GM18517 (cell line): ENCODE results near the gene SHISAL1.

ENCODE experiments used
- ATAC-seq: cut with Tn5 transposase; IDR thresholded peaks from one replicate; pipeline ENCODE4 v1.9.1; 2021; ENCODE audit warnings: mild to moderate bottlenecking, moderate library complexity; ENCODE audit not compliant: unreplicated experiment

SHISAL1 gene

GRCh38 chr22:44312766-44313165 lies at the start of gene SHISAL1:
TSS of gene SHISAL1 (minus strand) at chr22:44312951. CDS start at chr22:44300945, 12,006 bp downstream.
- no peak for ATAC-seq

- ATAC-seq: no peak
Observed at GRCh38 chr22:44361391-44362126, 48.8 kb upstream of the SHISAL1 start.

- ATAC-seq: no peak
Observed at GRCh38 chr22:44360668-44361381, 48.1 kb upstream of the SHISAL1 start.

- ATAC-seq: no peak
Observed at GRCh38 chr22:44360306-44360667, 47.5 kb upstream of the SHISAL1 start.

GRCh38 chr22:44359496-44360110 lies 46.9 kb upstream of the SHISAL1 start:
- no peak for ATAC-seq

GRCh38 chr22:44358709-44359440 lies 46.1 kb upstream of the SHISAL1 start:
- ATAC-seq: no peak

- no peak for ATAC-seq
Observed at GRCh38 chr22:44357966-44358465, 45.3 kb upstream of the SHISAL1 start.

- no peak for ATAC-seq
Observed at GRCh38 chr22:44357296-44357965, 44.7 kb upstream of the SHISAL1 start.

- ATAC-seq: no peak
Observed at GRCh38 chr22:44355716-44356070, 42.9 kb upstream of the SHISAL1 start.

GRCh38 chr22:44354288-44354687 lies 41.5 kb upstream of the SHISAL1 start:
- ATAC-seq: no peak

GRCh38 chr22:44353041-44353440 lies 40.3 kb upstream of the SHISAL1 start:
- no peak for ATAC-seq

GRCh38 chr22:44352378-44353035 lies 39.8 kb upstream of the SHISAL1 start:
- ATAC-seq: no peak

GRCh38 chr22:44351685-44352377 lies 39.1 kb upstream of the SHISAL1 start:
- ATAC-seq: no peak

- ATAC-seq: no peak
Observed at GRCh38 chr22:44351037-44351436, 38.3 kb upstream of the SHISAL1 start.

GRCh38 chr22:44349594-44349993 lies 36.8 kb upstream of the SHISAL1 start:
- no peak for ATAC-seq

- no peak for ATAC-seq
Observed at GRCh38 chr22:44348971-44349560, 36.3 kb upstream of the SHISAL1 start.

- no peak for ATAC-seq
Observed at GRCh38 chr22:44347549-44347948, 34.8 kb upstream of the SHISAL1 start.

GRCh38 chr22:44347080-44347479 lies 34.3 kb upstream of the SHISAL1 start:
- ATAC-seq: no peak

- no peak for ATAC-seq
Observed at GRCh38 chr22:44345872-44346271, 33.1 kb upstream of the SHISAL1 start.
